B cell (primary cell): ENCODE results near the gene GLMN. TPM values are rescaled to one million over a fixed set of nuclear protein-coding genes. Genes with fewer than 3 reads are reported as not detected.

ENCODE experiments used
- ATAC-seq: fragments of 200-7000 bp; cut with Tn5 transposase; one replicate; pipeline ENCODE4 v1.10.0; 2021; ENCODE audit warnings: low read depth, mild to moderate bottlenecking, moderate number of reproducible peaks, moderate library complexity
- CTCF ChIA-PET: fragments of 350-600 bp; sonication (Branson Sonifier 250); formaldehyde crosslinking; loops from one replicate; lab custom pipeline; 2021; ENCODE audit warnings: antibody characterized with exemption, inconsistent platforms; lab: Charles Lee
- POLR2A ChIA-PET: fragments of 350-600 bp; sonication (Branson Sonifier 250); formaldehyde crosslinking; loops from one replicate; lab custom pipeline; 2021; ENCODE audit warnings: antibody characterized with exemption; lab: Charles Lee
- DNase-seq: peaks from one replicate; pipeline ENCODE4 v3.0.0; 2013
- H2AFZ ChIP-seq: 2 replicates; pipeline ENCODE4 v1.6.1; 2012; ENCODE audit warnings: mild to moderate bottlenecking, low read depth, low read length; ENCODE audit not compliant: insufficient read depth, poor library complexity, severe bottlenecking
- H3K27ac ChIP-seq, 2 donors: 1 replicate in 1 of 2; 2 replicates in 1 of 2; pipeline ENCODE4 v1.5.1; 2012 to 2013; ENCODE audit warnings: low read length in 2 of 2, mild to moderate bottlenecking in 2 of 2, moderate library complexity in 1 of 2
- H3K27me3 ChIP-seq, 4 experiments: fragments of 200-600 bp in 1 of 4; sonication (generic) in 1 of 4; replicated peaks in 1 of 4; 1 replicate in 2 of 4; 2 replicates in 2 of 4; pipeline versions ENCODE4 v1.6.1 to v1.7.0; 2013 to 2016; ENCODE audit warnings: low read length in 3 of 4, mild to moderate bottlenecking in 2 of 4, mixed read lengths in 1 of 4, moderate library complexity in 1 of 4; ENCODE audit not compliant: insufficient read depth in 4 of 4, control insufficient read depth in 3 of 4; ENCODE audit errors: control extremely low read depth in 1 of 4
- H3K36me3 ChIP-seq, 2 experiments: replicated peaks in 1 of 2; 1 replicate in 1 of 2; 2 replicates in 1 of 2; pipeline versions ENCODE4 v1.6.1 to v1.7.1; 2013; ENCODE audit warnings: low read length in 1 of 2; ENCODE audit not compliant: insufficient read depth in 2 of 2, control insufficient read depth in 1 of 2; ENCODE audit errors: control extremely low read depth in 1 of 2, extremely low read depth in 1 of 2
- H3K4me1 ChIP-seq, 2 donors: fragments of 200-600 bp in 1 of 2; sonication (generic) in 1 of 2; 1 replicate in 1 of 2; 2 replicates in 1 of 2; pipeline versions ENCODE4 v1.5.1 to v1.6.1; 2013 to 2017; ENCODE audit warnings: low read length in 2 of 2; ENCODE audit not compliant: control insufficient read depth in 2 of 2, insufficient read depth in 2 of 2
- H3K4me2 ChIP-seq: replicated peaks from 2 replicates; pipeline ENCODE3; 2012; ENCODE audit warnings: mild to moderate bottlenecking, low read depth, low read length; ENCODE audit not compliant: poor library complexity, severe bottlenecking
- H3K4me3 ChIP-seq, 5 experiments: fragments of 200-600 bp in 1 of 5; sonication (generic) in 1 of 5; 1 replicate in 3 of 5; 2 replicates in 2 of 5; pipeline versions ENCODE4 v1.5.1 to v1.7.0; 2011 to 2016; ENCODE audit warnings: low read length in 4 of 5, mild to moderate bottlenecking in 4 of 5, low read depth in 2 of 5, control low read depth in 1 of 5, moderate library complexity in 1 of 5; ENCODE audit not compliant: insufficient read depth in 1 of 5; ENCODE audit errors: control extremely low read depth in 1 of 5, extremely low read depth in 1 of 5
- H3K79me2 ChIP-seq: fragments of 200-600 bp; sonication (generic); one replicate; pipeline ENCODE4 v1.6.0; 2016; ENCODE audit warnings: low read length; ENCODE audit not compliant: control insufficient read depth, insufficient read depth
- H3K9ac ChIP-seq: fragments of 200-600 bp; sonication (generic); 2 replicates; pipeline ENCODE4 v1.6.1; 2017; ENCODE audit warnings: mild to moderate bottlenecking, low read length, moderate library complexity
- H3K9me3 ChIP-seq, 3 donors: one replicate each; pipeline versions ENCODE4 v1.6.1 to v1.7.1; 2013; ENCODE audit warnings: low read length in 2 of 3; ENCODE audit not compliant: control insufficient read depth in 2 of 3, insufficient read depth in 1 of 3; ENCODE audit errors: control extremely low read depth in 1 of 3
- H4K20me1 ChIP-seq: 2 replicates; pipeline ENCODE4 v1.6.0; 2012; ENCODE audit warnings: mild to moderate bottlenecking, low read length; ENCODE audit not compliant: insufficient read depth, control insufficient read depth, poor library complexity, severe bottlenecking
- H3K27ac Mint-ChIP-seq: one replicate; pipeline ENCODE4 v1.8.0; 2021; ENCODE audit warnings: mixed read lengths
- H3K27me3 Mint-ChIP-seq: one replicate; pipeline ENCODE4 v1.8.0; 2021; ENCODE audit warnings: mixed read lengths
- H3K4me1 Mint-ChIP-seq: one replicate; pipeline ENCODE4 v1.8.0; 2021; ENCODE audit warnings: mixed read lengths
- H3K4me3 Mint-ChIP-seq: one replicate; pipeline ENCODE4 v1.8.0; 2021; ENCODE audit warnings: mixed read lengths
- H3K9me3 Mint-ChIP-seq: one replicate; pipeline ENCODE4 v1.8.0; 2022; ENCODE audit warnings: mixed read lengths; ENCODE audit not compliant: insufficient read depth
- CTCF ChIP-seq: fragments of 200-600 bp; IDR thresholded peaks from one replicate; pipeline ENCODE4 v1.8.0; 2022; ENCODE audit warnings: antibody characterized with exemption, mild to moderate bottlenecking
- EZH2 ChIP-seq: IDR thresholded peaks from 2 replicates; pipeline ENCODE4 v1.6.1; 2012; ENCODE audit warnings: borderline replicate concordance, low read depth, mild to moderate bottlenecking, moderate library complexity, low read length; ENCODE audit not compliant: insufficient read depth, poor library complexity, severe bottlenecking
- WGBS: methylation state at CpG from one replicate; pipeline ENCODE4 v1.1.5; 2013; ENCODE audit warnings: missing lambda C conversion rate; ENCODE audit not compliant: insufficient coverage; 5-methylcytosine and 5-hydroxymethylcytosine counted together
- intact Hi-C: fragments of 100-400 bp; cut with micrococcal nuclease; formaldehyde crosslinking; loops from one replicate; pipeline ENCODE4 v1.10.0; 2022
- polyA plus RNA-seq: library from polyadenylated mRNA; depleted of rRNA; stranded (reverse); fragments of >200 nt; gene quantifications from 2 replicates; pipeline ENCODE4 v1.2.3, GENCODE V29; 2012
- total RNA-seq, 2 donors: library from RNA; stranded (reverse); fragments of 120-200 nt in 1 of 2; gene quantifications; 1 replicate in 1 of 2; 2 replicates in 1 of 2; pipeline versions ENCODE4 v1.2.3 to v1.2.4, GENCODE V29; 2013 to 2022

The GLMN gene
- total and polyA plus RNA-seq, 2 donors (not counting 1 experiment from before 2014, with no cell fraction given), result 2.8 to 13.6 TPM

- intact Hi-C loops, result no loop called here
- H3K36me3 ChIP-seq, result peaks cover 9 to 28% of the 10 kb centered on the region in 2 experiments
- H3K27ac Mint-ChIP-seq, result no peak overlapping the region
- H3K79me2 ChIP-seq, result no peaks in the 10 kb centered on the region
- peaks cover 9% of the 10 kb centered on the region for H3K9me3 Mint-ChIP-seq
- no peaks in the 10 kb centered on the region for H3K4me1 ChIP-seq
- no peak overlapping the region for H3K4me3 Mint-ChIP-seq
- no peak overlapping the region for H3K9ac ChIP-seq
- no peaks in the 10 kb centered on the region for H3K27me3 ChIP-seq
- H3K4me3 ChIP-seq, result no peak overlapping the region
- H3K27me3 Mint-ChIP-seq, result no peaks in the 10 kb centered on the region
- no peaks in the 10 kb centered on the region for H4K20me1 ChIP-seq
- CTCF ChIA-PET, result no interaction called here
- peaks cover 3 to 17% (median 14%) of the 10 kb centered on the region in 3 donors for H3K9me3 ChIP-seq
- no peak overlapping the region for H3K4me2 ChIP-seq
- no peak overlapping the region for H2AFZ ChIP-seq
- POLR2A ChIA-PET, result no interaction called here
- TF ChIP-seq EZH2 (no peak), CTCF (no peak)
- ATAC-seq, result no peak
- DNase-seq, result no peak
- no peaks in the 10 kb centered on the region for H3K4me1 Mint-ChIP-seq
- H3K27ac ChIP-seq, result no peak overlapping the region
These were observed 26.0 kb upstream of the GLMN start for GRCh38 chr1:92324784-92325183.

- DNase-seq, result no peak
- Mint-ChIP-seq H3K27me3 (no peaks in the 10 kb centered on the region), H3K9me3 (peaks cover 9% of the 10 kb centered on the region), H3K4me1 (no peaks in the 10 kb centered on the region), H3K27ac (no peak overlapping the region), H3K4me3 (no peak overlapping the region)
- ATAC-seq, result no peak
- Histone ChIP-seq H3K4me2 (no peak overlapping the region), H3K27ac (no peak overlapping the region), H3K79me2 (no peaks in the 10 kb centered on the region), H3K9ac (no peak overlapping the region), H4K20me1 (no peaks in the 10 kb centered on the region), H3K4me3 (no peak overlapping the region), H3K36me3 (peaks cover 9 to 28% of the 10 kb centered on the region in 2 experiments), H3K9me3 (peaks cover 3 to 14% (median 11%) of the 10 kb centered on the region in 3 donors), H3K27me3 (no peaks in the 10 kb centered on the region), H3K4me1 (no peaks in the 10 kb centered on the region), H2AFZ (no peak overlapping the region)
- ChIA-PET CTCF (no interaction called here), POLR2A (interaction anchor here (0.5 kb wide), 1 partner anchor 846 kb away, joined by 4 read pairs; no protein-coding TSS in a partner anchor)
- no peak for TF ChIP-seq EZH2
- TF ChIP-seq CTCF, result no peak
- intact Hi-C loops, result no loop called here
- WGBS, result 90% methylated on average over 2 of the region's 7 CpGs
These were observed 25.0 kb upstream of the GLMN start for GRCh38 chr1:92323473-92324453.
